HEK293T (cell line): Measurements from ENCODE around the gene RBM20.

Experiments used
- ARNT ChIP-seq: fragments of 450-650 bp; IDR thresholded peaks from 2 replicates; pipeline ENCODE4 v1.6.1; 2017; ENCODE audit warnings: mild to moderate bottlenecking
- ELF4 ChIP-seq: fragments of 450-650 bp; IDR thresholded peaks from 2 replicates; pipeline ENCODE4 v1.6.1; 2017; ENCODE audit warnings: antibody characterized with exemption
- FOXA1 ChIP-seq: fragments of 450-650 bp; IDR thresholded peaks from 2 replicates; pipeline ENCODE4 v1.6.1; 2016; ENCODE audit warnings: mild to moderate bottlenecking
- FOXK2 ChIP-seq: fragments of 450-650 bp; IDR thresholded peaks from 2 replicates; pipeline ENCODE4 v1.6.1; 2016; ENCODE audit warnings: mild to moderate bottlenecking
- FOXM1 ChIP-seq: fragments of 450-650 bp; IDR thresholded peaks from 2 replicates; pipeline ENCODE4 v1.6.1; 2017; ENCODE audit warnings: mild to moderate bottlenecking, borderline replicate concordance
- HDGF ChIP-seq: fragments of 450-650 bp; IDR thresholded peaks from 2 replicates; pipeline ENCODE4 v1.6.1; 2017; ENCODE audit warnings: antibody characterized with exemption, borderline replicate concordance
- LEF1 ChIP-seq: fragments of 450-650 bp; IDR thresholded peaks from 2 replicates; pipeline ENCODE4 v1.6.1; 2017; ENCODE audit warnings: mild to moderate bottlenecking, borderline replicate concordance
- SP1 ChIP-seq: fragments of 450-650 bp; IDR thresholded peaks from 2 replicates; pipeline ENCODE4 v1.6.1; 2017
- SUZ12 ChIP-seq: fragments of 450-650 bp; IDR thresholded peaks from 2 replicates; pipeline ENCODE4 v1.6.1; 2016; ENCODE audit warnings: mild to moderate bottlenecking
- TARDBP ChIP-seq: fragments of 450-650 bp; IDR thresholded peaks from 2 replicates; pipeline ENCODE4 v1.6.1; 2016
- ZNF384 ChIP-seq: fragments of 450-650 bp; IDR thresholded peaks from 2 replicates; pipeline ENCODE4 v1.6.1; 2016
- TF ChIP-seq, protein P1 (sequence below): fragments of 450-650 bp; IDR thresholded peaks from 2 replicates; pipeline ENCODE4 v1.6.1; 2016

- TF ChIP-seq FOXM1 (no peak), SP1 (no peak), ELF4 (no peak), ZNF384 (no peak), FOXK2 (no peak), FOXA1 (no peak), ARNT (no peak), HDGF (no peak), TARDBP (no peak), LEF1 (no peak), SUZ12 (no peak)
- TF ChIP-seq, protein P1, sequence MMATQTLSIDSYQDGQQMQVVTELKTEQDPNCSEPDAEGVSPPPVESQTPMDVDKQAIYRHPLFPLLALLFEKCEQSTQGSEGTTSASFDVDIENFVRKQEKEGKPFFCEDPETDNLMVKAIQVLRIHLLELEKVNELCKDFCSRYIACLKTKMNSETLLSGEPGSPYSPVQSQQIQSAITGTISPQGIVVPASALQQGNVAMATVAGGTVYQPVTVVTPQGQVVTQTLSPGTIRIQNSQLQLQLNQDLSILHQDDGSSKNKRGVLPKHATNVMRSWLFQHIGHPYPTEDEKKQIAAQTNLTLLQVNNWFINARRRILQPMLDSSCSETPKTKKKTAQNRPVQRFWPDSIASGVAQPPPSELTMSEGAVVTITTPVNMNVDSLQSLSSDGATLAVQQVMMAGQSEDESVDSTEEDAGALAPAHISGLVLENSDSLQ = no peak
These were observed 6.5 kb upstream of the RBM20 start for GRCh38 chr10:110637558-110638053.
